Smooth muscle cell (in vitro differentiated cells): Measurements from ENCODE around the gene MAP3K5. TPM values are rescaled to one million over a fixed set of nuclear protein-coding genes. Genes with fewer than 3 reads are reported as not detected.

Source experiments
- DNase-seq: peaks from one replicate; lab custom pipeline; 2025; ENCODE audit not compliant: unreplicated experiment; lab: John Stamatoyannopoulos, UW
- H2AFZ ChIP-seq: fragments of 200-600 bp; sonication (generic); 2 replicates; pipeline ENCODE4 v1.6.0; 2016; ENCODE audit warnings: antibody characterized with exemption, low read depth, mild to moderate bottlenecking
- H3F3A ChIP-seq: fragments of 200-600 bp; sonication (generic); 2 replicates; pipeline ENCODE4 v1.6.0; 2017; ENCODE audit warnings: antibody characterized with exemption, low read depth
- H3K27ac ChIP-seq: fragments of 200-600 bp; sonication (generic); 2 replicates; pipeline ENCODE4 v1.5.1; 2016; ENCODE audit warnings: low read depth, mild to moderate bottlenecking
- H3K27me3 ChIP-seq: fragments of 200-600 bp; sonication (generic); 2 replicates; pipeline ENCODE4 v1.6.1; 2016; ENCODE audit warnings: low read depth, mild to moderate bottlenecking
- H3K36me3 ChIP-seq: fragments of 200-600 bp; sonication (generic); 2 replicates; pipeline ENCODE4 v1.5.1; 2016; ENCODE audit warnings: low read depth
- H3K4me1 ChIP-seq: fragments of 200-600 bp; sonication (generic); 2 replicates; pipeline ENCODE4 v1.5.1; 2016; ENCODE audit warnings: low read depth
- H3K4me2 ChIP-seq: fragments of 200-600 bp; sonication (generic); 2 replicates; pipeline ENCODE4 v1.6.0; 2016; ENCODE audit warnings: mild to moderate bottlenecking
- H3K4me3 ChIP-seq: fragments of 200-600 bp; sonication (generic); 2 replicates; pipeline ENCODE4 v1.5.1; 2016; ENCODE audit warnings: mild to moderate bottlenecking
- H3K79me2 ChIP-seq: fragments of 200-600 bp; sonication (generic); 2 replicates; pipeline ENCODE4 v1.6.0; 2016; ENCODE audit warnings: low read depth, mild to moderate bottlenecking
- H3K9ac ChIP-seq: fragments of 200-600 bp; sonication (generic); 2 replicates; pipeline ENCODE4 v1.6.0; 2016; ENCODE audit warnings: low read depth
- H3K9me3 ChIP-seq: fragments of 200-600 bp; sonication (generic); replicated peaks from 2 replicates; pipeline ENCODE4 v1.5.1; 2016; ENCODE audit warnings: low read depth
- H4K20me1 ChIP-seq: fragments of 200-600 bp; sonication (generic); 2 replicates; pipeline ENCODE4 v1.6.0; 2016; ENCODE audit warnings: low read depth
- CTCF ChIP-seq: fragments of 200-600 bp; sonication (generic); IDR thresholded peaks from 2 replicates; pipeline ENCODE4 v1.5.1; 2017; ENCODE audit warnings: borderline replicate concordance, mild to moderate bottlenecking, antibody characterized with exemption; ENCODE audit not compliant: insufficient read depth, poor library complexity, severe bottlenecking
- WGBS: methylation state at CpG from one replicate; pipeline ENCODE4 v1.1.7; 2016; ENCODE audit warnings: low lambda C conversion rate; 5-methylcytosine and 5-hydroxymethylcytosine counted together
- polyA plus RNA-seq: library from polyadenylated mRNA; unstranded; fragments of >200 nt; fragmentation: Nextera tagmentation; extraction: Ambion mirVana; gene quantifications from 2 replicates; pipeline ENCODE4 v1.2.1, GENCODE V29; 2016
- total RNA-seq: library from RNA; depleted of rRNA; stranded (reverse); fragments of >200 nt; gene quantifications from 2 replicates; pipeline ENCODE4 v1.2.3, GENCODE V29; 2014

The MAP3K5 gene
- total and polyA plus RNA-seq, 2 experiments from 2014 or later, result 0.93 to 2.1 TPM

GRCh38 chr6:136740050-136740974 lies 52.0 kb downstream of the MAP3K5 start:
- Histone ChIP-seq H3F3A (no peaks in the 10 kb centered on the region), H3K27me3 (peaks cover 9% of the 10 kb centered on the region), H3K79me2 (no peaks in the 10 kb centered on the region), H3K36me3 (no peaks in the 10 kb centered on the region), H3K4me2 (no peak overlapping the region), H2AFZ (no peak overlapping the region), H3K4me3 (no peak overlapping the region), H3K4me1 (no peaks in the 10 kb centered on the region), H4K20me1 (no peaks in the 10 kb centered on the region), H3K9ac (no peak overlapping the region), H3K27ac (no peak overlapping the region), H3K9me3 (no peaks in the 10 kb centered on the region)
- 73% methylated on average over 10 of the region's 10 CpGs for WGBS
- DNase-seq, result no peak
- no peak for TF ChIP-seq CTCF

GRCh38 chr6:136739501-136739900 lies 52.8 kb downstream of the MAP3K5 start:
- Histone ChIP-seq H3K27me3 (peaks cover 6% of the 10 kb centered on the region), H4K20me1 (no peaks in the 10 kb centered on the region), H3K4me2 (no peak overlapping the region), H3K9me3 (no peaks in the 10 kb centered on the region), H3K36me3 (no peaks in the 10 kb centered on the region), H3K27ac (no peak overlapping the region), H3K79me2 (no peaks in the 10 kb centered on the region), H3K4me1 (no peaks in the 10 kb centered on the region), H3F3A (no peaks in the 10 kb centered on the region), H3K4me3 (no peak overlapping the region), H3K9ac (no peak overlapping the region), H2AFZ (no peak overlapping the region)
- 96% methylated on average over 3 of the region's 3 CpGs for WGBS
- TF ChIP-seq CTCF, result no peak
- no peak for DNase-seq

DNA sequence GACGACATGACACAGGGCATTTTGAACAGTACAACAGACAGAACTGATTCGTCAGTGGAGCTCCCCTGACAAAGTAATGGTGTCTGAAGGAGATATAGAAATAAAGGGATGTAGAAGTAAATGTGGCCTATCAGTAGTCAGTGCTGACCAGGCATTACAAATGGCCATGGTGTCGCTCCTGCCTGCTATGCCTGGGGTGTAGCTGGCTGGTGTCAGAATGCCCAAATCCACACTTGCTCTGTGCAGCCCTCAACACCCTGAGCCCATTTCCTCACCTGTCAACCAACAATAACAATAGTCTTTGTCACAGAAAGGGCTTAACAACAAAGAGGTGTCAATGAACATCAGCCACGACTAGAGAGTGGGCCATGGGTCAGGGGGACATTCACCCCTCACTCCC lies 53.2 kb downstream of the MAP3K5 start:
- Histone ChIP-seq H3K4me2 (no peak overlapping the region), H3K27me3 (peaks cover 3% of the 10 kb centered on the region), H3K4me3 (no peak overlapping the region), H3K36me3 (no peaks in the 10 kb centered on the region), H3K4me1 (no peaks in the 10 kb centered on the region), H3K9me3 (no peaks in the 10 kb centered on the region), H3F3A (no peaks in the 10 kb centered on the region), H4K20me1 (no peaks in the 10 kb centered on the region), H3K27ac (no peak overlapping the region), H2AFZ (no peak overlapping the region), H3K79me2 (no peaks in the 10 kb centered on the region), H3K9ac (no peak overlapping the region)
- DNase-seq, result no peak
- 90% methylated on average over 4 of the region's 4 CpGs for WGBS
- no peak for TF ChIP-seq CTCF

DNA sequence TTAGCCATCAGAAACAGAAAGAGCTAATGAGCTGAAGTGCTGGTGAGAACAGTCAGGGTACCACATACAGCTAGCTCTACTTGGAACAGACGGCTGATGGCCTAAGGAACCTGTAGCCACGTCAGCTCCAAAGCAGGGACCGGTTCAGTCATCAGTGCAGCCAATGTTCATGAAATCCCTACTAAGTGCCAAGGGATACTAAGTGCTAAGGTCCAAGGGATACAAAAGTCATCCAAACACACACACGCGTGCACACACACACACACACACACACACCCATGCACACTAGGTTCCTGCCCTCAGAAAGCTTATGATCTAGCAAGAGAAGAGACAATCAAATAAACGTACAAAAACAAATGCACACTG lies 53.6 kb downstream of the MAP3K5 start:
- TF ChIP-seq CTCF, result no peak
- H3K4me3 ChIP-seq, result no peak overlapping the region
- H3F3A ChIP-seq, result no peaks in the 10 kb centered on the region
- H3K4me1 ChIP-seq, result no peaks in the 10 kb centered on the region
- no peaks in the 10 kb centered on the region for H3K36me3 ChIP-seq
- WGBS, result 86% methylated on average over 6 of the region's 6 CpGs
- H3K27me3 ChIP-seq, result peaks cover 3% of the 10 kb centered on the region
- no peaks in the 10 kb centered on the region for H3K9me3 ChIP-seq
- no peaks in the 10 kb centered on the region for H3K79me2 ChIP-seq
- no peak for DNase-seq
- H3K27ac ChIP-seq, result no peak overlapping the region
- no peak overlapping the region for H3K4me2 ChIP-seq
- no peak overlapping the region for H3K9ac ChIP-seq
- H2AFZ ChIP-seq, result no peak overlapping the region
- no peaks in the 10 kb centered on the region for H4K20me1 ChIP-seq
